ENCODE measurements around the gene SAMD5.

GRCh38 chr6:147510929-147511590, 2.6 kb downstream of the SAMD5 start:
- TF ChIP-seq CTCF (IDR thresholded peaks at IDR 0.05): no peak
- TF ChIP-seq POLR2AphosphoS5 (IDR thresholded peaks at IDR 0.05): no peak
- no peak for TF ChIP-seq POLR2A (IDR thresholded peaks at IDR 0.05)
- TF ChIP-seq EP300 (IDR thresholded peaks at IDR 0.05): no peak

Data from suprapubic skin (tissue), 4 donors.